SK-N-MC (cell line): ENCODE measurements around the gene USP48.

Source experiments
- EZH2 ChIP-seq: fragments of 200-600 bp; sonication (generic); IDR thresholded peaks from one replicate; pipeline ENCODE4 v1.6.1; 2017; ENCODE audit warnings: antibody characterized with exemption
- FOXP2 ChIP-seq: optimal IDR thresholded peaks from 2 replicates; pipeline ENCODE3; 2011; ENCODE audit warnings: mild to moderate bottlenecking, moderate library complexity; ENCODE audit not compliant: insufficient read depth; ENCODE audit errors: extremely low read length, control extremely low read depth
- POLR2AphosphoS5 ChIP-seq: IDR thresholded peaks from 2 replicates; pipeline ENCODE4 v1.6.1; 2012; ENCODE audit warnings: mild to moderate bottlenecking, low read depth, low read length, borderline replicate concordance

DNA sequence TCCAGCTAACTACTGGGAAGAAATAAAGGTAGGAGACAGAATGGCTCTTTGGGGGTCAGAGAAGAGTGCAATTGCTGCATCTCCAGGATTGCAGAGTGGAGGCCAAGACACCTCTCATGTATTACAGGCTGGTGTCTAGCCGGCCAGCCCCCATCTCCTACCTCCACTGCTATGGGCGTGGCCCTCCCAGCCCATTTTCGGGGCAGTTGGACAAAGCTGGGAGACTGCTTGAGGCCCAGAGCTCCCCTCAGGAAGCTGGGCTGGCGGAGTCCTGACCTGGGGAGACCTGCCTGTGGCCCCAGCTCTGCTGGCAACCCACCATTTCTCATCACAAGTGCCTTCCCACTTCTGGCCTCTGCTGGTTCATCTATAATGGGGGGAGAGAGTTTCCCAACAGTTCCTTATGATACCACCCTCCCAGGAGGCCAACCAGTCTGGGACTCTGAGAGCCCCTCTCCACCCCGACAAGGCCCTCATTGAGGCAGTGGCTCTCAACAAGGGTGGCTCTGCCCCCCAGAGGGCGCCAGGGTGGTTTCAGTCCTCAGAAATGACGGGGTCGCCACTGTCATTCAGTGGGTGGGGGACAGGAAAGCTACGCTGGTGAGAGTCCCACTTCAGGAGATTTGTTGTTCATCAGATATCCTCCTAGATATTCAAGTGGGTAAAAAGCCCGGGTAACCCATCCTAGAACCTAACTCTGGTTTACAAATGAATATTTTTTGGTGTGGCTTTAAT lies 125.3 kb downstream of the USP48 start:
- no peak for TF ChIP-seq POLR2AphosphoS5
- TF ChIP-seq EZH2, result no peak
- TF ChIP-seq FOXP2, result no peak
